IMR-90 (cell line): ENCODE measurements around the gene DDX27. TPM values are rescaled to one million over a fixed set of nuclear protein-coding genes. Genes with fewer than 3 reads are reported as not detected.
"Not testable (repeated sequence)": the region's sequence is repeated elsewhere in the genome, so short reads cannot be mapped to it uniquely, and the experiment has no call there.

Source experiments
- ATAC-seq: fragments of 200-7000 bp; cut with Tn5 transposase; 2 replicates; pipeline ENCODE4 v1.9.1; 2020; ENCODE audit warnings: low read depth, mild to moderate bottlenecking, moderate library complexity
- BruUV-seq: library from RNA; stranded (reverse); fragments of 400-500 nt; replicated peaks from 2 replicates; lab custom pipeline; 2021; lab: Mats Ljungman, UMichigan
- CTCF ChIA-PET: fragments of 300-600 bp; formaldehyde crosslinking; extraction: SDS; loops from one replicate; lab custom pipeline; 2021; ENCODE audit warnings: antibody characterized with exemption; lab: Yijun Ruan, JAX
- POLR2A ChIA-PET: fragments of 300-600 bp; sonication (Branson Sonifier 250); formaldehyde crosslinking; loops from one replicate; lab custom pipeline; 2022; ENCODE audit warnings: antibody characterized with exemption; ENCODE audit not compliant: unreplicated experiment; lab: Charles Lee
- DNase-seq: peaks from one replicate; pipeline ENCODE4 v3.0.0; 2013
- H2AFZ ChIP-seq: replicated peaks from 2 replicates; pipeline ENCODE3; 2013; ENCODE audit warnings: low read length, mild to moderate bottlenecking; ENCODE audit not compliant: poor library complexity
- H2AK5ac ChIP-seq: 2 replicates; pipeline ENCODE4 v1.6.1; 2013; ENCODE audit warnings: low read depth, low read length, inconsistent platforms
- H2AK9ac ChIP-seq: replicated peaks from 2 replicates; pipeline ENCODE3; 2013; ENCODE audit warnings: mild to moderate bottlenecking, low read depth, low read length, moderate library complexity; ENCODE audit not compliant: poor library complexity
- H2BK120ac ChIP-seq: 2 replicates; pipeline ENCODE4 v1.6.1; 2013; ENCODE audit warnings: low read depth, low read length, inconsistent platforms
- H2BK15ac ChIP-seq: 3 replicates; pipeline ENCODE4 v1.6.1; 2013; ENCODE audit warnings: low read depth, low read length, inconsistent platforms
- H2BK20ac ChIP-seq: 2 replicates; pipeline ENCODE4 v1.6.1; 2013; ENCODE audit warnings: low read depth, mild to moderate bottlenecking, inconsistent platforms, low read length, moderate library complexity
- H2BK5ac ChIP-seq: 2 replicates; pipeline ENCODE4 v1.6.1; 2013; ENCODE audit warnings: mild to moderate bottlenecking, low read depth, low read length, inconsistent platforms; ENCODE audit not compliant: poor library complexity, severe bottlenecking
- H3K14ac ChIP-seq: replicated peaks from 2 replicates; pipeline ENCODE4 v1.6.1; 2013; ENCODE audit warnings: low read depth, low read length, inconsistent platforms
- H3K18ac ChIP-seq: 2 replicates; pipeline ENCODE4 v1.6.1; 2013; ENCODE audit warnings: low read depth, low read length, control low read depth
- H3K23ac ChIP-seq: 2 replicates; pipeline ENCODE4 v1.6.1; 2013; ENCODE audit warnings: low read depth, low read length, inconsistent platforms
- H3K27ac ChIP-seq: 2 replicates; pipeline ENCODE4 v1.5.1; 2013; ENCODE audit warnings: mild to moderate bottlenecking, control low read depth, low read length; ENCODE audit not compliant: insufficient read depth
- H3K27me3 ChIP-seq: 2 replicates; pipeline ENCODE4 v1.6.1; 2013; ENCODE audit warnings: low read length; ENCODE audit not compliant: control insufficient read depth, insufficient read depth
- H3K36me3 ChIP-seq: 2 replicates; pipeline ENCODE4 v1.6.1; 2013; ENCODE audit warnings: low read length, mixed read lengths; ENCODE audit not compliant: control insufficient read depth, insufficient read depth
- H3K4ac ChIP-seq: 2 replicates; pipeline ENCODE4 v1.6.1; 2013; ENCODE audit warnings: low read depth, low read length, inconsistent platforms
- H3K4me1 ChIP-seq: 2 replicates; pipeline ENCODE4 v1.6.1; 2013; ENCODE audit warnings: low read length, mixed read lengths; ENCODE audit not compliant: control insufficient read depth, insufficient read depth
- H3K4me2 ChIP-seq: 2 replicates; pipeline ENCODE4 v1.6.1; 2013; ENCODE audit warnings: low read depth, mild to moderate bottlenecking, control low read depth, low read length, moderate library complexity
- H3K4me3 ChIP-seq: 2 replicates; pipeline ENCODE4 v1.5.1; 2013; ENCODE audit warnings: low read depth, mild to moderate bottlenecking, control low read depth, low read length, moderate library complexity; ENCODE audit not compliant: insufficient read depth
- H3K56ac ChIP-seq: 2 replicates; pipeline ENCODE4 v1.6.1; 2013; ENCODE audit warnings: low read length, inconsistent platforms; ENCODE audit not compliant: insufficient read depth; ENCODE audit errors: extremely low read depth
- H3K79me1 ChIP-seq, 2 experiments: 2 replicates each; pipeline ENCODE4 v1.6.1; 2013; ENCODE audit warnings: low read length in 2 of 2, inconsistent platforms in 1 of 2, low read depth in 1 of 2
- H3K9ac ChIP-seq: 2 replicates; pipeline ENCODE4 v1.6.1; 2013; ENCODE audit warnings: low read depth, low read length, control low read depth
- H3K9me1 ChIP-seq: 2 replicates; pipeline ENCODE4 v1.6.1; 2013; ENCODE audit warnings: low read length, inconsistent platforms; ENCODE audit not compliant: insufficient read depth
- H3K9me3 ChIP-seq: 2 replicates; pipeline ENCODE4 v1.6.1; 2013; ENCODE audit warnings: low read length; ENCODE audit not compliant: control insufficient read depth, insufficient read depth
- H4K20me1 ChIP-seq: 2 replicates; pipeline ENCODE4 v1.6.1; 2013; ENCODE audit warnings: low read length, inconsistent platforms; ENCODE audit not compliant: insufficient read depth
- H4K5ac ChIP-seq: 2 replicates; pipeline ENCODE4 v1.6.1; 2013; ENCODE audit warnings: mild to moderate bottlenecking, low read depth, low read length, control low read depth
- H4K8ac ChIP-seq, 2 experiments: 2 replicates each; pipeline ENCODE4 v1.6.1; 2013; ENCODE audit warnings: low read depth in 2 of 2, low read length in 2 of 2, control low read depth in 1 of 2, inconsistent platforms in 1 of 2
- H4K91ac ChIP-seq: 2 replicates; pipeline ENCODE4 v1.6.1; 2013; ENCODE audit warnings: low read depth, low read length, inconsistent platforms; ENCODE audit not compliant: insufficient read depth
- WGBS, 2 experiments: methylation state at CpG; one replicate each; pipeline versions ENCODE4 v1.1.5 to v1.1.7; 2013; ENCODE audit warnings: missing lambda C conversion rate in 2 of 2; ENCODE audit not compliant: insufficient read length in 1 of 2; ENCODE audit errors: extremely low coverage in 2 of 2; 5-methylcytosine and 5-hydroxymethylcytosine counted together
- dilution Hi-C: fragments of 300-500 bp; cut with HindIII; formaldehyde crosslinking; loops from one replicate; pipeline ENCODE4 v1.14.3; 2018; ENCODE audit warnings: low sequenced_read_pairs; ENCODE audit not compliant: unreplicated experiment
- in situ Hi-C: fragments of 300-500 bp; cut with MboI; formaldehyde crosslinking; loops from 3 replicates; pipeline ENCODE4 v1.14.3; 2019; ENCODE audit warnings: low sequenced_read_pairs, inconsistent platforms, mixed read lengths
- intact Hi-C: fragments of 100-400 bp; cut with micrococcal nuclease; formaldehyde crosslinking; loops from 2 replicates; pipeline ENCODE4 v1.10.0; 2022
- polyA plus RNA-seq, 3 experiments: library from polyadenylated mRNA; depleted of rRNA; stranded (reverse); fragments of >200 nt; gene quantifications; 2 replicates each; pipeline ENCODE4 v1.2.3, GENCODE V29; 2012; ENCODE audit warnings: low replicate concordance in 1 of 3
- total RNA-seq: library from RNA; depleted of rRNA; stranded (reverse); fragments of >200 nt; gene quantifications from 2 replicates; pipeline ENCODE4 v1.2.3, GENCODE V29; 2012

Gene DDX27
- total and polyA plus RNA-seq, 2 of the 4 experiments (the other 2 are of a cell fraction) = 33.2 to 36.7 TPM

- H4K8ac ChIP-seq = peak overlapping the region; percentile 11 to 68
- H2BK15ac ChIP-seq, ATAC-seq, H3K9me1 ChIP-seq, H3K14ac ChIP-seq, H3K18ac ChIP-seq, H3K4me2 ChIP-seq, BruUV-seq, H3K9ac ChIP-seq, POLR2A ChIA-PET, H4K91ac ChIP-seq, H3K23ac ChIP-seq, H3K4me1 ChIP-seq, DNase-seq, H2BK120ac ChIP-seq, H3K9me3 ChIP-seq, dilution Hi-C loops, H3K27me3 ChIP-seq, H3K4me3 ChIP-seq, H3K56ac ChIP-seq, H2BK20ac ChIP-seq, H4K20me1 ChIP-seq: not testable (repeated sequence)
- H3K79me1 ChIP-seq = peaks cover 8 to 28% of the 10 kb centered on the region in 2 experiments; a peak in 3 of 4 replicates
- peak overlapping the region; percentile 76 for H3K4ac ChIP-seq
- CTCF ChIA-PET = interaction anchor here (0.5 to 1.1 kb wide), 3 partner anchors 23 to 86 kb away, joined by 3 to 4 read pairs (median 3); no protein-coding TSS in a partner anchor
- H3K36me3 ChIP-seq = peaks cover 13% of the 10 kb centered on the region
- peak overlapping the region; percentile 90 for H2AFZ ChIP-seq
- peak overlapping the region; percentile 61 for H4K5ac ChIP-seq
- peak overlapping the region; percentile 55 for H2BK5ac ChIP-seq
- peak overlapping the region; percentile 94; the same call in 1 of the 2 replicates for H2AK5ac ChIP-seq
- 97% methylated on average over 5 of the region's 13 CpGs; no CpG with 5 or more reads in 1 of the 2 experiments for WGBS, 2 experiments
- peak overlapping the region; percentile 95 for H2AK9ac ChIP-seq
- H3K27ac ChIP-seq = peak overlapping the region; percentile 18; the same call in 1 of the 2 replicates
- intact Hi-C loops = loop anchor here (5.0 kb wide), 1 partner anchor 576 kb away; no protein-coding TSS in a partner anchor
- in situ Hi-C loops = loop anchor here (5.0 kb wide), 1 partner anchor 86 kb away; no protein-coding TSS in a partner anchor
Observed at GRCh38 chr20:49218739-49219090, 501 bp upstream of the DDX27 start.
